Heart left ventricle (tissue), 16 donors: Measurements from ENCODE around the gene STRAP. TPM values are rescaled to one million over a fixed set of nuclear protein-coding genes. Genes with fewer than 3 reads are reported as not detected.

ENCODE experiments used
- ATAC-seq, 4 donors: fragments of 200-7000 bp; cut with Tn5 transposase; one replicate each; pipeline ENCODE4 v1.9.1; 2020 to 2022; ENCODE audit warnings: moderate library complexity in 4 of 4, mild to moderate bottlenecking in 3 of 4, moderate number of reproducible peaks in 1 of 4
- DNase-seq, 5 donors: peaks; one replicate each; pipeline ENCODE4 v3.0.0-alpha.2; 2020
- H3K27ac ChIP-seq, 12 donors: fragments of 200-600 bp; sonication (generic) in 4 of 12; one replicate each; pipeline versions ENCODE4 v1.5.0 to v1.8.0; 2016 to 2022; ENCODE audit warnings: mild to moderate bottlenecking in 2 of 12
- H3K27me3 ChIP-seq, 9 donors: fragments of 200-600 bp; sonication (generic) in 2 of 9; one replicate each; pipeline versions ENCODE4 v1.5.1 to v1.8.0; 2016 to 2022; ENCODE audit warnings: mild to moderate bottlenecking in 3 of 9
- H3K36me3 ChIP-seq, 9 donors: fragments of 200-600 bp; sonication (generic) in 2 of 9; one replicate each; pipeline versions ENCODE4 v1.5.0 to v1.8.0; 2018 to 2022; ENCODE audit warnings: mild to moderate bottlenecking in 2 of 9
- H3K4me1 ChIP-seq, 12 donors: fragments of 200-600 bp; sonication (generic) in 4 of 12; one replicate each; pipeline versions ENCODE4 v1.5.0 to v1.8.0; 2016 to 2022; ENCODE audit warnings: mild to moderate bottlenecking in 3 of 12
- H3K4me3 ChIP-seq, 12 donors: fragments of 200-600 bp; sonication (generic) in 4 of 12; one replicate each; pipeline versions ENCODE4 v1.5.0 to v1.8.0; 2017 to 2022; ENCODE audit warnings: mild to moderate bottlenecking in 9 of 12, moderate library complexity in 4 of 12
- H3K9me3 ChIP-seq, 12 donors: fragments of 200-600 bp; sonication (generic) in 4 of 12; one replicate each; pipeline versions ENCODE4 v1.5.0 to v1.8.0; 2016 to 2022; ENCODE audit warnings: mild to moderate bottlenecking in 1 of 12
- POLR2A ChIP-seq, 2 donors: fragments of 450-650 bp; IDR thresholded peaks; one replicate each; pipeline ENCODE4 v1.6.1; 2017; ENCODE audit warnings: antibody characterized with exemption in 2 of 2, mild to moderate bottlenecking in 2 of 2, moderate library complexity in 2 of 2
- WGBS, 4 donors: extraction: QIAGEN DNeasy Blood & Tissue Kit in 2 of 4; methylation state at CpG; one replicate each; pipeline versions ENCODE4 v1.1.5 to v1.1.7; 2013 to 2018; 5-methylcytosine and 5-hydroxymethylcytosine counted together
- intact Hi-C, 10 donors: fragments of 100-400 bp; cut with DNase I; formaldehyde crosslinking; loops; one replicate each; pipeline versions ENCODE4 v1.11.1 to v1.14.2; 2022
- polyA plus RNA-seq, 2 donors: library from polyadenylated mRNA; stranded (reverse); fragments of 200-250 nt; gene quantifications; one replicate each; pipeline ENCODE4 v1.2.3, GENCODE V29; 2013
- total RNA-seq, 9 donors: library from RNA; depleted of rRNA in 2 of 9; stranded (reverse); fragments of >200 nt in 2 of 9; fragmentation: NEBNext Ultra II Directional in 3 of 9; extraction: Animal tissue kit (Norgen Biotek cat#: 25700) in 3 of 9; gene quantifications; one replicate each; pipeline versions ENCODE4 v1.1.0 to v1.2.4, GENCODE V29; 2016 to 2023
- TF ChIP-seq, protein P1 (sequence below), 12 donors: fragments of 200-600 bp; sonication (generic) in 4 of 12; IDR thresholded peaks; one replicate each; pipeline versions ENCODE4 v1.5.0 to v1.8.0; 2018 to 2022; ENCODE audit warnings: antibody characterized with exemption in 12 of 12, mild to moderate bottlenecking in 5 of 12
- donor health status: ischemic (EF 13 %, LVEDD 7.1; RV severe dilation, severe dysfunction).
- donor health status: healthy with polysubstance abuse.
- donor health status: DM: no; HTN: yes; CAD: no.
- donor health status: DM: no; HTN: no; CAD: no.
- donor health status: ischemic (EF 25% LVEDD 6.9; RV normal size, moderate dysfunction).
- donor health status: ischemic (EF 25% LVEDD 5.7; RV mildly dilated, moderate dysfunction).
- donor health status: healthy.
- donor health status: DM: yes; HTN: yes; CAD: no.
- donor health status: ischemic (EF 35%, LVEDD 5.7; RV mildly dilated, moderate dysfunction).
- donor health status: nonischemic (EF 11% LVEDD 7.7; RV severe dilation, severe dysfunction).
- donor health status: DM: yes; HTN: yes; CAD: no.
- donor health status: PGD.
- donor health status: ischemic (EF 29% LVEDD 5.4; RV normal size, mild dysfunction).
- donor health status: nonischemic (EF 23%, LVEDD 6.1; RV moderate dilation, normal function).

STRAP gene
- total and polyA plus RNA-seq, 11 donors, result 61.6 to 237 (median 118) TPM

DNA sequence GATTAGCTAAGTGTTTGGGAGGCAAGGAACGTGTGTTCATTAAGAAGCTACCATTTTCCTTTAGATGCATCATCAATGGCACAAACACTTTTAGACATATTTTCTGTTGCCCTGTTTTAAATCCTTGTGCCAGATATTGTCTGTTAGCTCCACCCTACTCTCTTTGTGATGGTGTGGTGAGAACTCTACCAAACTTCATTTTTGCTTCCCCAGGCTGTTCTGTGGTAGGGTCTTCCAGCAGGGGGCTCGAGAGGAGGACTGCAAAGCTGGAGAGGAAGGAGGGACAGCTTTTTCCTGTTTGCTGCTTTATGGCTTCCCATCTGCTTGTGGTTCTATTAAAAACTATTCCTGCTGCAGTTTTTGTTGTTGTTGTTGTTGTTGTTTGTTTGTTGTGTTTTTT, 23.8 kb upstream of the STRAP start:
- H3K27ac ChIP-seq, result no peak overlapping the region
- ATAC-seq (no peak), DNase-seq (no peak)
- intact Hi-C loops, result loop anchor here in 8 of 10 donors (5.0 to 10.0 kb wide), 7 partner anchors 66 to 584 kb away; partner anchors contain the start of gene EPS8 (in 2 of the 8)
- H3K9me3 ChIP-seq, result no peaks in the 10 kb centered on the region
- H3K27me3 ChIP-seq, result peaks cover 0 to 6% (median 0%) of the 10 kb centered on the region in 9 donors
- peaks cover 0 to 7% (median 0%) of the 10 kb centered on the region in 12 donors for H3K4me1 ChIP-seq
- 40 to 59% (median 51%) methylated on average over 2 of the region's 2 CpGs for WGBS, 4 donors
- H3K4me3 ChIP-seq, result no peak overlapping the region
- no peak for TF ChIP-seq POLR2A (IDR thresholded peaks at IDR 0.05)
- TF ChIP-seq, protein P1, sequence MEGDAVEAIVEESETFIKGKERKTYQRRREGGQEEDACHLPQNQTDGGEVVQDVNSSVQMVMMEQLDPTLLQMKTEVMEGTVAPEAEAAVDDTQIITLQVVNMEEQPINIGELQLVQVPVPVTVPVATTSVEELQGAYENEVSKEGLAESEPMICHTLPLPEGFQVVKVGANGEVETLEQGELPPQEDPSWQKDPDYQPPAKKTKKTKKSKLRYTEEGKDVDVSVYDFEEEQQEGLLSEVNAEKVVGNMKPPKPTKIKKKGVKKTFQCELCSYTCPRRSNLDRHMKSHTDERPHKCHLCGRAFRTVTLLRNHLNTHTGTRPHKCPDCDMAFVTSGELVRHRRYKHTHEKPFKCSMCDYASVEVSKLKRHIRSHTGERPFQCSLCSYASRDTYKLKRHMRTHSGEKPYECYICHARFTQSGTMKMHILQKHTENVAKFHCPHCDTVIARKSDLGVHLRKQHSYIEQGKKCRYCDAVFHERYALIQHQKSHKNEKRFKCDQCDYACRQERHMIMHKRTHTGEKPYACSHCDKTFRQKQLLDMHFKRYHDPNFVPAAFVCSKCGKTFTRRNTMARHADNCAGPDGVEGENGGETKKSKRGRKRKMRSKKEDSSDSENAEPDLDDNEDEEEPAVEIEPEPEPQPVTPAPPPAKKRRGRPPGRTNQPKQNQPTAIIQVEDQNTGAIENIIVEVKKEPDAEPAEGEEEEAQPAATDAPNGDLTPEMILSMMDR (IDR thresholded peaks at IDR 0.05), result no peak
- H3K36me3 ChIP-seq, result no peaks in the 10 kb centered on the region

DNA sequence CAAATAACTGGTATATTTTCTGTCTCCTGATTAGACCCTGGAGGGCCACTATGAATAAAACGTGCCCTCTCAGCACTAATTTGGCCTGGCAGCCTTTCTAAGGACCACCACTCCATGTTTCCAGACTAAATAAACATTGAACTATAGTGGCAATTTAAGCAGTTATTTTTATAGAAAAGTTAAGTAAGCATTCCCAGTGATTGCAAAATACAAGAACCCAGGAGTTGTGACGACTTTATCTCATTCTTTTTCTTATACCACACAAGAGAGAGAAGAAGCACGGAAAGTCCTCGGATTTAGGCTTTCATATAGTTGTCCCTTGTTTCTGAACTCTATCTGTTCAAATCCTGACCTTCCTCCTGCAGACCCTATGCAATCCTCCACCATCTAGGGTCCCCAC, 23.1 kb upstream of the STRAP start:
- intact Hi-C loops, result loop anchor here in 8 of 10 donors (5.0 to 10.0 kb wide), 7 partner anchors 67 to 584 kb away; partner anchors contain the start of gene EPS8 (in 2 of the 8)
- 81 to 83% (median 82%) methylated on average over 4 of the region's 4 CpGs for WGBS, 4 donors
- Histone ChIP-seq H3K9me3 (no peaks in the 10 kb centered on the region), H3K27me3 (peaks cover 0 to 6% (median 0%) of the 10 kb centered on the region in 9 donors), H3K4me3 (no peak overlapping the region), H3K36me3 (no peaks in the 10 kb centered on the region), H3K4me1 (peaks cover 0 to 7% (median 0%) of the 10 kb centered on the region in 12 donors), H3K27ac (no peak overlapping the region)
- ATAC-seq, result no peak
- TF ChIP-seq, protein P1 (IDR thresholded peaks at IDR 0.05), result no peak
- no peak for TF ChIP-seq POLR2A (IDR thresholded peaks at IDR 0.05)
- DNase-seq, result no peak

DNA sequence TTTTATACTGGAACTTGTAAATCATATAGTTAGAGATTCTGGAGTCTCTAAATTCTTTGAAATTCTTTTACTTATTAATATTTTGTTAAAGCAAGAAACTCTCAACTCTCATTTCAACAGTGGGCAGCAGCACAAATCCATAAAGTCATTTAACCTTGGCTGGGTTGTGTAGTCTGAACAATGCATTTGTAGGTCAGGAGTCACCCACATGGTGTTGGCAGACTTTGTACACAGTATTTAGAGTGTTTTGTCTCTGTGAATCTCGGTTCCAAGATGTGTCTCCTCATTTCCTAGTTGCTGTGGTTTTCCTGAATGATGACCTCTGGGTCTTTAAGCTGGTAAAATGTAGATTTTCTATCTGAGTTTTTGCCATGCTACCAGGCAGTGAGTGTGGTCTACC, 20.8 kb upstream of the STRAP start:
- intact Hi-C loops, result no loop called here
- Histone ChIP-seq H3K27ac (no peak overlapping the region), H3K9me3 (no peaks in the 10 kb centered on the region), H3K4me1 (no peaks in the 10 kb centered on the region), H3K27me3 (peaks cover 0 to 6% (median 0%) of the 10 kb centered on the region in 9 donors), H3K36me3 (no peaks in the 10 kb centered on the region), H3K4me3 (no peak overlapping the region)
- no peak for DNase-seq
- ATAC-seq, result no peak
- TF ChIP-seq POLR2A (IDR thresholded peaks at IDR 0.05), result no peak
- TF ChIP-seq, protein P1 (IDR thresholded peaks at IDR 0.05), result no peak
- WGBS, 4 donors, result 7 to 45% (median 35%) methylated on average over 1 of the region's 1 CpG

DNA sequence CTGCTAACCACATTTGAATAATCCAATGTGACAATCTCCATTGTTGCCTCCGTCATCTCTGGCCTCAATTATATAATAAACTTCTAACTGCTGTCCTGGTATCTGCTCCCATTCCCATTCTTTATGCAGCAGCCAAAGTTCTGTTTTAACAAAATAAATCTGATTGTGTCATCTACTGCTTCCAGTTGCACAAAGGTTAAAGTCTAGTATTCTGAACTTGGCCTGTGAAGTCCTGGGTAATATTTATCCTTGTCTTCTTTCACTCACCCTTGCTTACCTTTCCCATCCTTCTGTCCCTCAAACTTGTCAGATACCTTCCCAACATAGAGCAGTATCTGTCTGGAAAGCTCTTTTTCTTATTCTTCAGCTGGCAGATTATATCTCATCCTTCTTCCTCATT, 19.3 kb upstream of the STRAP start:
- Histone ChIP-seq H3K4me3 (no peak overlapping the region), H3K4me1 (no peaks in the 10 kb centered on the region), H3K36me3 (no peaks in the 10 kb centered on the region), H3K9me3 (no peaks in the 10 kb centered on the region), H3K27me3 (peaks cover 0 to 6% (median 0%) of the 10 kb centered on the region in 9 donors), H3K27ac (no peak overlapping the region)
- DNase-seq, result no peak
- intact Hi-C loops, result no loop called here
- WGBS, 4 donors, result 87 to 100% (median 91%) methylated on average over 1 of the region's 1 CpG
- TF ChIP-seq, protein P1 (IDR thresholded peaks at IDR 0.05), result no peak
- TF ChIP-seq POLR2A (IDR thresholded peaks at IDR 0.05), result no peak
- no peak for ATAC-seq
